ENCODE results near the gene ANKRD6. TPM values are rescaled to one million over a fixed set of nuclear protein-coding genes. Genes with fewer than 3 reads are reported as not detected.

ANKRD6 gene
- total RNA-seq = 8.1 and 9.4 TPM in 2 replicates

DNA sequence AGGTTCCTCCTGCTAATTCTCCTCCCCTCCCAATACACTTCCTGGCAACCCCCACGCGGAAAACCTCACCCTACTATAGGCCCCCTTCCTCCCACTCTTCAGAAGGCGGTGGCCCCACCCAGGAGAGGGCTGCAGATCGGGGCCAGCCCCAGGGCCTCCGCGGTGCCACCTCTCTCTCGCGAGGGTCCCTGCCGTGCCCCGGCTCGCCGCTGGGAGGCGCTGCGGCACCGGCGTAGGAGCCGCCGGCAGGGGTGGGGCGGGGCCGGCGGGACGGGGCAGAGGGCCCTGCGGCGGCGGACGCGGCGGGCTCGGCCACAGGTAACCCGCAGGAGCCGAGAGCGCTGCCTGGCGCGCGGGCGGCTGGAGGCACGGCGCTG lies at the start of gene ANKRD6:
Gene ANKRD6, plus strand, starts transcription at position 278 of the 377 bp plus-strand sequence. CDS start 133,825 bp downstream, outside the sequence.

DNA sequence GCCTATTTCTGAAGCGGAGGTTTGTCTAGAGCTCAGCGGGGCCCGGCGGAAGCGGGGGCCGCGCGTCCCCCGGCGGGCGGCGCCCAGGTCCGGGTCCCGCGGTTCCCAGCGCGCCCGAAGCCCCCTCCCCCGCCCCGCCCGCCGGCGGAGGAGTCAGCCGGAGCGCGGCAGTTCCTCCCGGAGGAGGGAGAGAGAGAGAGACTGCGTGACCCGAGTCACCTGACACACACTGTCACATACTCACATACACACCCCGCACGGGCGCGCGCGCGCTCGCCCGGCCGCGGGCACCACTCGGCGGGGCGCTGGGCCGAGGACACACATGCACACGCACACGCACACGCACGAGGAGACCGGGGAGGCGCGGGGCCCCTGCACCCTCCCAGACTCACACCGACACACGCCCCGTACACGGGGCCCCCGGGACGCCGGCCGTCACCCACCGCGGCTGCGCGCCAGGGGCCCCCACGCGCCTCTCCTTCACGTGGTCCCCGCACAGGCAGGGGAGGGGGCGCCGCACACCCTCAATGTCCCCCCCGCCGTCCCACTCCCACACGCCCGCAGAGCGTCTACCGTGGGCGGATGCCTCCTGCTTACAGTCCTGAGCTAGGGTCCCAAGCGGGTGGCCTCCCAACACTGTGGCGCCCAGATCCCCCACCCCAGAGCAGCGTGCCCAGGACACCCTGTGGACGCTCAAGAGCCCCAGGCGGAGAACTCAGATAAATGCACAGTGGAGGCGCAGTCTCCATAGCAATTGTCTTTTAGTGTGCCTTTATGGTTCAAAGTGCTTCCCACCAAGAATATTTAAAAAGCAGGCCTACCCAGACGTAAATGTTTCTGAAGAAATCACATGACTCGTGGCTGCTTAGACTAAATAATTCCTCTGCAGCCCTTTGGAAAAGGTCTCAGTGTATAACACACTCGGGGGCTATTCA lies 20.6 kb upstream of the ANKRD6 start, which contains the start of gene RRAGD:
Gene RRAGD, minus strand, starts transcription at position 203 of the 935 bp plus-strand sequence. CDS start 280 bp downstream, outside the sequence.

DNA sequence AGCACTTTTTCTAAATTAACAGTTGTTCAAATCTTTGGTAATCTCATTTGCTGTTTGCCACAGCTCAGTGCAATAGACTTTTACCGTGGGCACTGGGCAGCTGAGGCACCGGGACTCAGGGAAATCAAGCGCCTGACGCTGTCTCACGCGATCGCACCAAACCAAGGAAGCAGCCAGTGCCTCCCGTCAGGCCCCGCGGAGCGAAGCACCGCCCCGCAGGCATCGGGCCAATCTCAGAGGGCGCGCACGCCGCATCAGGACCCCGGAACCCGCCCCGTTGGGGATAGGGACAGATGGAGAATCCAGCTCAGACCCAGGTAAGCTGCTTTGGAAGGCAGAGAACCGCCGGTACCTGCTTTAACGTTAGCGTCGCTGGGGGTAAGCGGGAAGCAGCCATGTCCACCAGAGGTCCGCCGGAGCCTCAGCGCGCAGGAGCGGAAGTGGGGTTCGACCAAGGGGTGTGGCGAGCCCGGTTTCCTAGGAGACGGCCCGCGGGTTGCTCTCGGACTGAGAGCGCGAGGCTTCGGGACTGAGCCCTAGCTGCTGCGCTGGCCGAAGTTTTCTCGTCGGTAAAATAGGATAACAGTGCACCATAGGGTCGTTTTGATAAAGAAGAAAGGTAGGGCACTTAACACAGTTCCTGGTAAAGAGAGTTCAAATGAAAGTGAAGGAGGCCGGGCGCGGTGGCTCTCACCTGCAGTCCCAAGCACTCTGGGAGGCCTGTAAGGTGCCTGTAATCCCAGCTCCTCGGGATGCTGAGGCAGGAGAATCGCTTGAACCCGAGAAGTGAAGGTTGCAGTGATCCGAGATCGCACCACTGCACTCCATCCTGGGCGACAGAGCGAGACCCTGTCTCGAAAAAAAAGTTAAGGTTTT lies 205.6 kb downstream of the ANKRD6 start, which contains the start of gene LYRM2:
Gene LYRM2, minus strand, starts transcription at position 428 of the 876 bp plus-strand sequence. Its CDS starts 31 bp downstream, at position 397.

Small RNA genes lying within 50 kb of the gene (small RNA-seq; reads per million reads assigned to genes)
- gene RN7SL11P = not detected

Other genes starting within 250 kb of the ANKRD6 start
- not detected in 2 replicates for gene GABRR1, start 215.8 kb upstream of the ANKRD6 start, total RNA-seq
- 0.16 TPM in 1 of 2 replicates, not detected in the other for gene GABRR2, start 117.9 kb upstream of the ANKRD6 start, total RNA-seq
- 41.2 and 46.6 TPM in 2 replicates for gene UBE2J1, start 80.4 kb upstream of the ANKRD6 start, total RNA-seq
- 1.5 and 1.6 TPM in 2 replicates for gene RRAGD, start 20.9 kb upstream of the ANKRD6 start, total RNA-seq
- gene LYRM2, start 205.6 kb downstream of the ANKRD6 start, total RNA-seq = 18.5 and 27.4 TPM in 2 replicates